Esophagus muscularis mucosa (tissue), 4 donors: Measurements from ENCODE around the gene CACNA1S. TPM values are rescaled to one million over a fixed set of nuclear protein-coding genes. Genes with fewer than 3 reads are reported as not detected.

ENCODE experiments used
- DNase-seq: peaks from one replicate; pipeline ENCODE4 v3.0.0-alpha.2; 2017; ENCODE audit errors: extremely low spot score
- H3K27ac ChIP-seq, 4 donors: fragments of 200-600 bp; sonication (generic); replicated peaks in 1 of 4; 1 replicate in 3 of 4; 2 replicates in 1 of 4; pipeline ENCODE4 v1.5.1; 2016 to 2019; ENCODE audit warnings: mild to moderate bottlenecking in 1 of 4
- H3K27me3 ChIP-seq, 4 donors: fragments of 200-600 bp; sonication (generic); one replicate each; pipeline versions ENCODE4 v1.5.1 to v1.6.0; 2016 to 2019
- H3K36me3 ChIP-seq, 4 donors: fragments of 200-600 bp; sonication (generic); one replicate each; pipeline ENCODE4 v1.5.1; 2016 to 2019
- H3K4me1 ChIP-seq, 4 donors: fragments of 200-600 bp; sonication (generic); one replicate each; pipeline ENCODE4 v1.5.1; 2016 to 2019
- H3K4me3 ChIP-seq, 4 donors: fragments of 200-600 bp; sonication (generic); 1 replicate in 2 of 4; 2 replicates in 2 of 4; pipeline ENCODE4 v1.5.1; 2016 to 2019; ENCODE audit warnings: mild to moderate bottlenecking in 4 of 4, moderate library complexity in 1 of 4
- H3K9me3 ChIP-seq, 4 donors: fragments of 200-600 bp; sonication (generic); 1 replicate in 3 of 4; 2 replicates in 1 of 4; pipeline ENCODE4 v1.5.1; 2016 to 2019
- CTCF ChIP-seq, 3 experiments: fragments of 200-600 bp in 2 of 3; fragments of 450-650 bp in 1 of 3; sonication (generic) in 2 of 3; IDR thresholded peaks; one replicate each; pipeline ENCODE4 v1.5.1; 2017 to 2019; ENCODE audit warnings: antibody characterized with exemption in 3 of 3, mild to moderate bottlenecking in 2 of 3, moderate library complexity in 1 of 3
- EP300 ChIP-seq: sonication (generic); formaldehyde crosslinking; IDR thresholded peaks from one replicate; pipeline ENCODE4 v1.6.1; 2017; ENCODE audit warnings: antibody characterized with exemption
- POLR2A ChIP-seq: fragments of 450-650 bp; IDR thresholded peaks from one replicate; pipeline ENCODE4 v1.6.1; 2017; ENCODE audit warnings: antibody characterized with exemption, moderate library complexity, mild to moderate bottlenecking, low read depth
- POLR2AphosphoS5 ChIP-seq, 2 donors: sonication (generic); formaldehyde crosslinking; IDR thresholded peaks; one replicate each; pipeline ENCODE4 v1.6.1; 2017; ENCODE audit warnings: antibody characterized with exemption in 2 of 2
- WGBS: methylation state at CpG from one replicate; pipeline ENCODE4 v1.1.5; 2018; 5-methylcytosine and 5-hydroxymethylcytosine counted together
- intact Hi-C: fragments of 100-400 bp; cut with DNase I; formaldehyde crosslinking; loops from one replicate; pipeline ENCODE4 v1.15.1; 2023
- total RNA-seq, 4 donors: library from RNA; depleted of rRNA; stranded (reverse); fragments of >200 nt; gene quantifications; one replicate each; pipeline versions ENCODE4 v1.1.0 to v1.2.1, GENCODE V29; 2016

Gene CACNA1S
- total RNA-seq = not detected

- H3K4me1 ChIP-seq = peaks cover 9 to 16% (median 15%) of the 10 kb centered on the region in 4 donors
- no peak for TF ChIP-seq CTCF (IDR thresholded peaks at IDR 0.05)
- no peaks in the 10 kb centered on the region for H3K36me3 ChIP-seq
- DNase-seq = no peak
- no peaks in the 10 kb centered on the region for H3K9me3 ChIP-seq
- WGBS = 98% methylated on average over 5 of the region's 9 CpGs
- intact Hi-C loops = loop anchor here (2.0 to 5.0 kb wide), 2 partner anchors 110 to 141 kb away; no protein-coding TSS in a partner anchor
- H3K27ac ChIP-seq = no peak within 1 kb of the TSS
- no peak within 1 kb of the TSS for H3K4me3 ChIP-seq
- H3K27me3 ChIP-seq = peaks cover 0 to 16% (median 2%) of the 10 kb centered on the region in 4 donors
Measured at GRCh38 chr1:201112173-201112731, at the start of gene CACNA1S. Gene CACNA1S, minus strand, starts transcription at chr1:201112426. Its CDS starts 87 bp downstream, at chr1:201112339.

- no peak for DNase-seq
- WGBS = 88% methylated on average over 2 of the region's 2 CpGs
- H3K36me3 ChIP-seq = no peaks in the 10 kb centered on the region
- peaks cover 8 to 18% (median 16%) of the 10 kb centered on the region in 4 donors for H3K4me1 ChIP-seq
- no peaks in the 10 kb centered on the region for H3K27me3 ChIP-seq
- H3K9me3 ChIP-seq = no peaks in the 10 kb centered on the region
- H3K27ac ChIP-seq = no peak overlapping the region
- TF ChIP-seq POLR2A (no peak), CTCF (IDR thresholded peaks at IDR 0.05) (no peak), EP300 (no peak), POLR2AphosphoS5 (IDR thresholded peaks at IDR 0.05) (no peak)
- intact Hi-C loops = no loop called here
- no peak overlapping the region for H3K4me3 ChIP-seq
Measured at GRCh38 chr1:201157949-201158348, 45.7 kb upstream of the CACNA1S start.

GRCh38 chr1:201156819-201157218 lies 44.6 kb upstream of the CACNA1S start:
- peaks cover 0 to 1% (median 0%) of the 10 kb centered on the region in 4 donors for H3K36me3 ChIP-seq
- no peak overlapping the region for H3K4me3 ChIP-seq
- H3K9me3 ChIP-seq = no peaks in the 10 kb centered on the region
- peaks cover 8 to 24% (median 22%) of the 10 kb centered on the region in 4 donors for H3K4me1 ChIP-seq
- no peaks in the 10 kb centered on the region for H3K27me3 ChIP-seq
- no peak for DNase-seq
- H3K27ac ChIP-seq = no peak overlapping the region
- intact Hi-C loops = no loop called here
- TF ChIP-seq EP300 = no peak
- no peak for TF ChIP-seq POLR2AphosphoS5 (IDR thresholded peaks at IDR 0.05)
- no peak for TF ChIP-seq POLR2A
- TF ChIP-seq CTCF (IDR thresholded peaks at IDR 0.05) = no peak

- Histone ChIP-seq H3K36me3 (peaks cover 0 to 6% (median 2%) of the 10 kb centered on the region in 4 donors), H3K9me3 (no peaks in the 10 kb centered on the region), H3K27ac (no peak overlapping the region), H3K27me3 (no peaks in the 10 kb centered on the region), H3K4me1 (peaks cover 8 to 24% (median 22%) of the 10 kb centered on the region in 4 donors), H3K4me3 (no peak overlapping the region)
- no peak for DNase-seq
- 90% methylated on average over 3 of the region's 3 CpGs for WGBS
- intact Hi-C loops = no loop called here
- TF ChIP-seq POLR2A (no peak), EP300 (no peak), POLR2AphosphoS5 (IDR thresholded peaks at IDR 0.05) (no peak), CTCF (IDR thresholded peaks at IDR 0.05) (no peak)
Measured at GRCh38 chr1:201156346-201156745, 44.1 kb upstream of the CACNA1S start.

- Histone ChIP-seq H3K4me3 (peak overlapping the region in 1 of 4 donors; percentile 79), H3K36me3 (peaks cover 4 to 16% (median 8%) of the 10 kb centered on the region in 4 donors), H3K9me3 (no peaks in the 10 kb centered on the region), H3K27ac (no peak overlapping the region), H3K4me1 (peaks cover 8 to 24% (median 22%) of the 10 kb centered on the region in 4 donors), H3K27me3 (no peaks in the 10 kb centered on the region)
- WGBS = 90% methylated on average over 2 of the region's 2 CpGs
- no peak for TF ChIP-seq POLR2AphosphoS5 (IDR thresholded peaks at IDR 0.05)
- no peak for TF ChIP-seq POLR2A
- TF ChIP-seq EP300 = no peak
- no peak for TF ChIP-seq CTCF (IDR thresholded peaks at IDR 0.05)
- intact Hi-C loops = no loop called here
- no peak for DNase-seq
Measured at GRCh38 chr1:201155354-201155753, 43.1 kb upstream of the CACNA1S start.
